Transverse colon (tissue), 4 donors: ENCODE measurements around the gene PIP5K1B. TPM values are rescaled to one million over a fixed set of nuclear protein-coding genes. Genes with fewer than 3 reads are reported as not detected.
A peak's percentile ranks its signal among the peaks of the same experiment; 100 is the strongest.

Experiments used
- DNase-seq: peaks from one replicate; pipeline ENCODE4 v3.0.0-alpha.2; 2019
- H3K27ac ChIP-seq, 4 donors: fragments of 200-600 bp; sonication (generic); 2 replicates each; pipeline ENCODE4 v1.5.1; 2016 to 2018; ENCODE audit warnings: inconsistent platforms in 4 of 4
- H3K27me3 ChIP-seq: fragments of 200-600 bp; sonication (generic); 2 replicates; pipeline ENCODE4 v1.5.1; 2017; ENCODE audit warnings: inconsistent platforms
- H3K36me3 ChIP-seq, 4 donors: fragments of 200-600 bp; sonication (generic); 2 replicates each; pipeline ENCODE4 v1.5.1; 2017 to 2019; ENCODE audit warnings: inconsistent platforms in 4 of 4
- H3K4me1 ChIP-seq, 4 donors: fragments of 200-600 bp; sonication (generic); 2 replicates each; pipeline ENCODE4 v1.5.1; 2017 to 2020; ENCODE audit warnings: inconsistent platforms in 4 of 4
- H3K4me3 ChIP-seq, 4 donors: fragments of 200-600 bp; sonication (generic); 1 replicate in 1 of 4; 2 replicates in 3 of 4; pipeline versions ENCODE4 v1.5.1 to v1.6.1; 2017 to 2019; ENCODE audit warnings: inconsistent platforms in 4 of 4
- H3K9me3 ChIP-seq, 2 donors: fragments of 200-600 bp; sonication (generic); 2 replicates each; pipeline ENCODE4 v1.5.1; 2017 to 2019; ENCODE audit warnings: inconsistent platforms in 2 of 2
- CTCF ChIP-seq, 5 experiments: fragments of 200-600 bp in 3 of 5; fragments of 450-650 bp in 2 of 5; sonication (generic) in 3 of 5; IDR thresholded peaks; 1 replicate in 2 of 5; 2 replicates in 3 of 5; pipeline ENCODE4 v1.5.1; 2016 to 2017; ENCODE audit warnings: antibody characterized with exemption in 5 of 5, inconsistent platforms in 3 of 5, mild to moderate bottlenecking in 2 of 5, moderate library complexity in 1 of 5
- EP300 ChIP-seq: sonication (generic); formaldehyde crosslinking; IDR thresholded peaks from one replicate; pipeline ENCODE4 v1.6.1; 2017; ENCODE audit warnings: antibody characterized with exemption, low read depth
- POLR2A ChIP-seq: fragments of 450-650 bp; IDR thresholded peaks from one replicate; pipeline ENCODE4 v1.6.1; 2016; ENCODE audit warnings: antibody characterized with exemption, mild to moderate bottlenecking, moderate library complexity
- POLR2AphosphoS5 ChIP-seq, 3 donors: sonication (generic); formaldehyde crosslinking; IDR thresholded peaks; one replicate each; pipeline ENCODE4 v1.6.1; 2016; ENCODE audit warnings: antibody characterized with exemption in 3 of 3
- WGBS, 2 donors: methylation state at CpG; one replicate each; pipeline ENCODE4 v1.1.5; 2018; ENCODE audit warnings: low coverage in 1 of 2; 5-methylcytosine and 5-hydroxymethylcytosine counted together
- in situ Hi-C, 4 donors: fragments of 200-750 bp; cut with MboI; loops; one replicate each; pipeline versions ENCODE4 v1.15.0 to v1.15.1; 2017; ENCODE audit warnings: low sequenced_read_pairs in 3 of 4, low pct_ligation_motif_present in 1 of 4, low pct_unique_long_range_greater_than_20kb in 1 of 4
- intact Hi-C: fragments of 100-400 bp; cut with DNase I; formaldehyde crosslinking; loops from one replicate; pipeline ENCODE4 v1.15.1; 2023; ENCODE audit warnings: low total_unique reads
- total RNA-seq, 4 donors: library from RNA; depleted of rRNA; stranded (reverse); fragments of >200 nt; gene quantifications; one replicate each; pipeline ENCODE4 v1.1.0, GENCODE V29; 2016

The PIP5K1B gene
- total RNA-seq, 4 donors from 2014 or later = 45.6 to 104 (median 76.0) TPM

- no peak for TF ChIP-seq EP300
- TF ChIP-seq CTCF (IDR thresholded peaks at IDR 0.05) = no peak
- no peak for TF ChIP-seq POLR2A
- TF ChIP-seq POLR2AphosphoS5 (IDR thresholded peaks at IDR 0.05) = no peak
- no peak for DNase-seq
- Histone ChIP-seq H3K36me3 (no peaks in the 10 kb centered on the region), H3K27me3 (no peaks in the 10 kb centered on the region), H3K9me3 (no peaks in the 10 kb centered on the region), H3K27ac (no peak overlapping the region), H3K4me3 (no peak overlapping the region), H3K4me1 (peaks cover 6 to 25% (median 18%) of the 10 kb centered on the region in 4 donors)
- intact Hi-C loops = no loop called here
- WGBS, 2 donors = 89 to 91% methylated on average over 5 of the region's 5 CpGs
- in situ Hi-C loops = loop anchor here in 1 of 4 donors (25.0 kb wide), 2 partner anchors 188 to 212 kb away; no protein-coding TSS in a partner anchor
These were observed 70.1 kb downstream of the PIP5K1B start for GRCh38 chr9:68775003-68775730.

GRCh38 chr9:68777070-68777763, 72.2 kb downstream of the PIP5K1B start:
- in situ Hi-C loops = loop anchor here in 1 of 4 donors (25.0 kb wide), 2 partner anchors 190 to 210 kb away; no protein-coding TSS in a partner anchor
- TF ChIP-seq POLR2A = no peak

GRCh38 chr9:68778635-68779034, 73.6 kb downstream of the PIP5K1B start:
- H3K9me3 ChIP-seq = no peaks in the 10 kb centered on the region
- peaks cover 24 to 58% (median 48%) of the 10 kb centered on the region in 4 donors for H3K4me1 ChIP-seq
- H3K4me3 ChIP-seq = no peak overlapping the region
- WGBS, 2 donors = 94 to 96% methylated on average over 5 of the region's 5 CpGs
- DNase-seq = no peak
- intact Hi-C loops = no loop called here
- H3K27me3 ChIP-seq = no peaks in the 10 kb centered on the region
- H3K36me3 ChIP-seq = no peaks in the 10 kb centered on the region
- in situ Hi-C loops = loop anchor here in 1 of 4 donors (25.0 kb wide), 2 partner anchors 191 to 209 kb away; no protein-coding TSS in a partner anchor
- peak overlapping the region in 3 of 4 donors; percentile 93 to 96 (median 94) for H3K27ac ChIP-seq
- no peak for TF ChIP-seq POLR2A
- no peak for TF ChIP-seq POLR2AphosphoS5 (IDR thresholded peaks at IDR 0.05)
- no peak for TF ChIP-seq EP300
- TF ChIP-seq CTCF (IDR thresholded peaks at IDR 0.05) = no peak

More at GRCh38 chr9:68777070-68777763, 72.2 kb downstream of the PIP5K1B start:
- Histone ChIP-seq H3K4me3 (no peak overlapping the region), H3K27me3 (no peaks in the 10 kb centered on the region), H3K36me3 (no peaks in the 10 kb centered on the region), H3K9me3 (no peaks in the 10 kb centered on the region), H3K27ac (peak overlapping the region in 3 of 4 donors; percentile 2 to 26 (median 14)), H3K4me1 (peaks cover 19 to 44% (median 35%) of the 10 kb centered on the region in 4 donors)
- intact Hi-C loops = no loop called here
- no peak for DNase-seq
- WGBS, 2 donors = 81 to 84% methylated on average over 2 of the region's 2 CpGs

- WGBS, 2 donors = 0 to 1% methylated on average over 1 to 51 of the region's 65 CpGs
- peak; percentile 89 to 94 (median 90) for TF ChIP-seq POLR2AphosphoS5 (IDR thresholded peaks at IDR 0.05)
- no peak for TF ChIP-seq EP300
- TF ChIP-seq POLR2A = peak; percentile 86
- TF ChIP-seq CTCF (IDR thresholded peaks at IDR 0.05) = peak in 3 of 5 experiments; percentile 9 to 35 (median 18)
- in situ Hi-C loops = loop anchor here in 1 of 4 donors (25.0 kb wide), 2 partner anchors 192 to 208 kb away; no protein-coding TSS in a partner anchor
- peak overlapping the region; percentile 92 to 96 (median 94) for H3K27ac ChIP-seq
- no peaks in the 10 kb centered on the region for H3K9me3 ChIP-seq
- H3K36me3 ChIP-seq = no peaks in the 10 kb centered on the region
- intact Hi-C loops = loop anchor here (5.0 kb wide), 1 partner anchor 218 kb away; no protein-coding TSS in a partner anchor
- peaks cover 33 to 66% (median 54%) of the 10 kb centered on the region in 4 donors for H3K4me1 ChIP-seq
- no peaks in the 10 kb centered on the region for H3K27me3 ChIP-seq
- peak overlapping the region; percentile 47 to 81 (median 63) for H3K4me3 ChIP-seq
- DNase-seq = peak; percentile 95
These were observed 74.7 kb downstream of the PIP5K1B start for GRCh38 chr9:68779558-68780379.
